Smooth muscle cell (in vitro differentiated cells): Measurements from ENCODE around the gene PIGW. TPM values are rescaled to one million over a fixed set of nuclear protein-coding genes. Genes with fewer than 3 reads are reported as not detected.

Source experiments
- DNase-seq: peaks from one replicate; lab custom pipeline; 2025; ENCODE audit not compliant: unreplicated experiment; lab: John Stamatoyannopoulos, UW
- H2AFZ ChIP-seq: fragments of 200-600 bp; sonication (generic); 2 replicates; pipeline ENCODE4 v1.6.0; 2016; ENCODE audit warnings: antibody characterized with exemption, low read depth, mild to moderate bottlenecking
- H3F3A ChIP-seq: fragments of 200-600 bp; sonication (generic); 2 replicates; pipeline ENCODE4 v1.6.0; 2017; ENCODE audit warnings: antibody characterized with exemption, low read depth
- H3K27ac ChIP-seq: fragments of 200-600 bp; sonication (generic); 2 replicates; pipeline ENCODE4 v1.5.1; 2016; ENCODE audit warnings: low read depth, mild to moderate bottlenecking
- H3K27me3 ChIP-seq: fragments of 200-600 bp; sonication (generic); 2 replicates; pipeline ENCODE4 v1.6.1; 2016; ENCODE audit warnings: low read depth, mild to moderate bottlenecking
- H3K36me3 ChIP-seq: fragments of 200-600 bp; sonication (generic); 2 replicates; pipeline ENCODE4 v1.5.1; 2016; ENCODE audit warnings: low read depth
- H3K4me1 ChIP-seq: fragments of 200-600 bp; sonication (generic); 2 replicates; pipeline ENCODE4 v1.5.1; 2016; ENCODE audit warnings: low read depth
- H3K4me2 ChIP-seq: fragments of 200-600 bp; sonication (generic); 2 replicates; pipeline ENCODE4 v1.6.0; 2016; ENCODE audit warnings: mild to moderate bottlenecking
- H3K4me3 ChIP-seq: fragments of 200-600 bp; sonication (generic); 2 replicates; pipeline ENCODE4 v1.5.1; 2016; ENCODE audit warnings: mild to moderate bottlenecking
- H3K79me2 ChIP-seq: fragments of 200-600 bp; sonication (generic); 2 replicates; pipeline ENCODE4 v1.6.0; 2016; ENCODE audit warnings: low read depth, mild to moderate bottlenecking
- H3K9ac ChIP-seq: fragments of 200-600 bp; sonication (generic); 2 replicates; pipeline ENCODE4 v1.6.0; 2016; ENCODE audit warnings: low read depth
- H3K9me3 ChIP-seq: fragments of 200-600 bp; sonication (generic); replicated peaks from 2 replicates; pipeline ENCODE4 v1.5.1; 2016; ENCODE audit warnings: low read depth
- H4K20me1 ChIP-seq: fragments of 200-600 bp; sonication (generic); 2 replicates; pipeline ENCODE4 v1.6.0; 2016; ENCODE audit warnings: low read depth
- WGBS: methylation state at CpG from one replicate; pipeline ENCODE4 v1.1.7; 2016; ENCODE audit warnings: low lambda C conversion rate; 5-methylcytosine and 5-hydroxymethylcytosine counted together
- polyA plus RNA-seq: library from polyadenylated mRNA; unstranded; fragments of >200 nt; fragmentation: Nextera tagmentation; extraction: Ambion mirVana; gene quantifications from 2 replicates; pipeline ENCODE4 v1.2.1, GENCODE V29; 2016
- total RNA-seq: library from RNA; depleted of rRNA; stranded (reverse); fragments of >200 nt; gene quantifications from 2 replicates; pipeline ENCODE4 v1.2.3, GENCODE V29; 2014
- TF ChIP-seq, protein P1 (sequence below): fragments of 200-600 bp; sonication (generic); IDR thresholded peaks from 2 replicates; pipeline ENCODE4 v1.5.1; 2017; ENCODE audit warnings: borderline replicate concordance, mild to moderate bottlenecking, antibody characterized with exemption; ENCODE audit not compliant: insufficient read depth, poor library complexity, severe bottlenecking

The PIGW gene, protein sequence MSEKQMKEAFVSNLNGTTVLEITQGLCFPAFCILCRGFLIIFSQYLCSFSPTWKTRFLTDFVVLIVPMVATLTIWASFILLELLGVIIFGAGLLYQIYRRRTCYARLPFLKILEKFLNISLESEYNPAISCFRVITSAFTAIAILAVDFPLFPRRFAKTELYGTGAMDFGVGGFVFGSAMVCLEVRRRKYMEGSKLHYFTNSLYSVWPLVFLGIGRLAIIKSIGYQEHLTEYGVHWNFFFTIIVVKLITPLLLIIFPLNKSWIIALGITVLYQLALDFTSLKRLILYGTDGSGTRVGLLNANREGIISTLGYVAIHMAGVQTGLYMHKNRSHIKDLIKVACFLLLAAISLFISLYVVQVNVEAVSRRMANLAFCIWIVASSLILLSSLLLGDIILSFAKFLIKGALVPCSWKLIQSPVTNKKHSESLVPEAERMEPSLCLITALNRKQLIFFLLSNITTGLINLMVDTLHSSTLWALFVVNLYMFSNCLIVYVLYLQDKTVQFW
- 2.3 and 3.4 TPM in 2 replicates for total RNA-seq
- polyA plus RNA-seq: 4.5 TPM in 2 replicates

DNA sequence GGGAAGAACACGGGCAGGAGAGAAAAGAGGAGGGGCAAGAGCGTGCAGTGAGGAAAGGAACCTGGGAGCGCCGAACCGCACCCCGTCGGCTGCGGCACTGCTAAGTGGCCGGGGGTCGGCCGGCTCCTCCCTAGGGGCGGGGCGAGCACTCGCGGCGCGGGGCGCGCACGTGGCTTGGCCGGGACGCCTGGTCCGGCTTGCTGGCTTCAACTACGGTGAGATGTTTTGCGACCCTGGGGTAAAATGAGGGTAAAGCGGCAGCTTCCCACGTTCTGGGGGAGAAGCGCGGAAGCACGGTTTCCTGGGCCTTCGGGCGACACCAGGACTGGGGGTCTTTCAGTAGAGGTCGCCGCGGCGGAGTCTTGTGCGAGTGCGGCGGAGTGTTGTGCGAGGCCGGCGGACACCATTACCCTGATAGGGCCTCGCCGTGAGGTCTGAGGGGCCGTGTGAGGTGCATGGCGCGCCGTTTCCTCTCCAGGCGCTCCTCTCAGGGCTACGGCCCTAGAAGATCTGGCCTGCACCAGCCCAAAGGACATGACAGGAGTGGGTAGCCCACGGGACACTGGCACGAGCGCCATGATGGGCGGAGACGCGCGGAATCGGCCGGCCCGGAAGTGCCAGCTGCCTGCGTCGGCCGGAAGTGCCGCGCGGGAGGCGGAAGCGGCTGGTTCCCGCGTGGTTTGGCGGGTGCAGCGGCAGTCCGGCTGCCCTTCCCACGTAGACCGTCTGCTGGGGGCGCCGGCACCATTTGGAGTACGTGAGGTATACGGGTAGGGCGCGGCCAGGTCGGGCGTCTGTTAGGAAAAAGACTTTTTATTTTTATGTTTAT lies at the start of gene PIGW, which contains the start of gene MYO19:
Gene PIGW (plus strand): TSS at position 148 of the 829 bp plus-strand sequence. CDS start 2,115 bp downstream, outside the sequence.
Gene MYO19 (minus strand): TSS at position 29 of the 829 bp plus-strand sequence. CDS start 2,330 bp downstream, outside the sequence.
- Histone ChIP-seq H3F3A (peaks cover 17% of the 10 kb centered on the region), H3K4me3 (peak within 1 kb of the TSS; percentile 65), H3K27ac (peak within 1 kb of the TSS; percentile 82), H2AFZ (peak within 1 kb of the TSS; percentile 78), H3K79me2 (peaks cover 8% of the 10 kb centered on the region), H3K4me2 (peak within 1 kb of the TSS; percentile 89), H3K27me3 (no peaks in the 10 kb centered on the region), H3K36me3 (no peaks in the 10 kb centered on the region), H3K9ac (peak within 1 kb of the TSS; percentile 71), H3K4me1 (peaks cover 10% of the 10 kb centered on the region), H3K9me3 (no peaks in the 10 kb centered on the region), H4K20me1 (no peaks in the 10 kb centered on the region)
- WGBS: 1% methylated on average over 82 of the region's 83 CpGs
- TF ChIP-seq, protein P1, sequence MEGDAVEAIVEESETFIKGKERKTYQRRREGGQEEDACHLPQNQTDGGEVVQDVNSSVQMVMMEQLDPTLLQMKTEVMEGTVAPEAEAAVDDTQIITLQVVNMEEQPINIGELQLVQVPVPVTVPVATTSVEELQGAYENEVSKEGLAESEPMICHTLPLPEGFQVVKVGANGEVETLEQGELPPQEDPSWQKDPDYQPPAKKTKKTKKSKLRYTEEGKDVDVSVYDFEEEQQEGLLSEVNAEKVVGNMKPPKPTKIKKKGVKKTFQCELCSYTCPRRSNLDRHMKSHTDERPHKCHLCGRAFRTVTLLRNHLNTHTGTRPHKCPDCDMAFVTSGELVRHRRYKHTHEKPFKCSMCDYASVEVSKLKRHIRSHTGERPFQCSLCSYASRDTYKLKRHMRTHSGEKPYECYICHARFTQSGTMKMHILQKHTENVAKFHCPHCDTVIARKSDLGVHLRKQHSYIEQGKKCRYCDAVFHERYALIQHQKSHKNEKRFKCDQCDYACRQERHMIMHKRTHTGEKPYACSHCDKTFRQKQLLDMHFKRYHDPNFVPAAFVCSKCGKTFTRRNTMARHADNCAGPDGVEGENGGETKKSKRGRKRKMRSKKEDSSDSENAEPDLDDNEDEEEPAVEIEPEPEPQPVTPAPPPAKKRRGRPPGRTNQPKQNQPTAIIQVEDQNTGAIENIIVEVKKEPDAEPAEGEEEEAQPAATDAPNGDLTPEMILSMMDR: no peak
- DNase-seq: peak; percentile 83

DNA sequence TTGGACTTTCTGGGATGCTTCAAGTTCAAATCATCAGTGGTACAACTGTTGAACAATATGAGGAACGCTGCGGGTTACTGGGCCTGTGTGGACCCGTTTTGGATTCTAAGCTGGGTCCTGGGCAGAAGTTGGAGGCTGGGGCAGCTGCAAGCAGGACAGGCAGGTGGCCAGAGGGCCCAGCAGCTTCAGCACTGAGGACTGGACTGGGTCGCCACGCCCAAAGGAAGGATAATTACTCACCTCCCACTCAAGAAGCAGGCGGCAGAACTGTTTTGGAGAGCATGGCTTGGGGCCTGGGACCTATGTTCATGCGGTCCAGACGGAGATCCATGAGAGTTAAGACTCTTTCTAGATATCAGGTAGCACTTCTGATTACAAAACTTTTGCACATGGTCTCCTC lies 49.8 kb upstream of the PIGW start:
- H3F3A ChIP-seq: peaks cover 3% of the 10 kb centered on the region
- H3K27ac ChIP-seq: no peak overlapping the region
- H3K9ac ChIP-seq: no peak overlapping the region
- H3K4me3 ChIP-seq: no peak overlapping the region
- peaks cover 12% of the 10 kb centered on the region for H4K20me1 ChIP-seq
- peaks cover 12% of the 10 kb centered on the region for H3K4me1 ChIP-seq
- TF ChIP-seq, protein P1: no peak
- no peaks in the 10 kb centered on the region for H3K9me3 ChIP-seq
- no peak overlapping the region for H3K4me2 ChIP-seq
- H3K79me2 ChIP-seq: peaks cover 32% of the 10 kb centered on the region
- peaks cover 18% of the 10 kb centered on the region for H3K27me3 ChIP-seq
- 91% methylated on average over 8 of the region's 8 CpGs for WGBS
- DNase-seq: no peak
- no peak overlapping the region for H2AFZ ChIP-seq
- no peaks in the 10 kb centered on the region for H3K36me3 ChIP-seq

DNA sequence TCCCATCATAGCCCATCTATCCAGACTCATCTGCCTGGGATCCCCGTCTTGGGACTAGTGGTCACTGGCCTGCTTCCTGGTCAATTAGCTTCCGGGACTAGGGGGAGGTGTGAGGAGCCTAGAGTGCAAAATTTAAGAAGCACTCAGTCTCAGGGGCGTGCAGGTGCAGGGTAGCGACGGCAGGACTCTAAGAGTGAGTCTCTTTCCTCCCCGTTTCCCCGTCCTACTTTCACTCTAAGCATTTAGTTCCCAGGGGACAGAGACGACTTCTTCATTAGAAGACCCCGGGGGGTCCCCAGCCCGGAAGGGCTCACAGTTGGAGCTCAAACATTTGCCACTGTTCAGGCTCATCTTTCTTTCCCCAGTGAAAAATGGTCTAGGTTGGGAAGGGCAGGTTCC lies 49.0 kb upstream of the PIGW start:
- H3K9me3 ChIP-seq: no peaks in the 10 kb centered on the region
- no peak overlapping the region for H3K9ac ChIP-seq
- peaks cover 3% of the 10 kb centered on the region for H3F3A ChIP-seq
- 38% methylated on average over 10 of the region's 10 CpGs for WGBS
- H3K27ac ChIP-seq: no peak overlapping the region
- peaks cover 13% of the 10 kb centered on the region for H3K27me3 ChIP-seq
- TF ChIP-seq, protein P1: no peak
- peak overlapping the region; percentile 70 for H3K4me3 ChIP-seq
- H3K36me3 ChIP-seq: no peaks in the 10 kb centered on the region
- peaks cover 20% of the 10 kb centered on the region for H4K20me1 ChIP-seq
- peaks cover 40% of the 10 kb centered on the region for H3K79me2 ChIP-seq
- peak overlapping the region; percentile 98 for H3K4me2 ChIP-seq
- peaks cover 12% of the 10 kb centered on the region for H3K4me1 ChIP-seq
- peak overlapping the region; percentile 95 for H2AFZ ChIP-seq
- no peak for DNase-seq
